NB4 (cell line): Measurements from ENCODE around the gene STARD13.

Experiments
- MYC ChIP-seq: IDR thresholded peaks from 2 replicates; pipeline ENCODE4 v1.6.1; 2011; ENCODE audit warnings: low read depth, low read length
- POLR2A ChIP-seq: IDR thresholded peaks from 2 replicates; pipeline ENCODE4 v1.6.1; 2011; ENCODE audit warnings: mild to moderate bottlenecking; ENCODE audit not compliant: insufficient read length; ENCODE audit errors: extremely low read depth
- TF ChIP-seq, protein P1 (sequence below): IDR thresholded peaks from one replicate; pipeline ENCODE4 v1.5.1; 2012; ENCODE audit warnings: low read depth, low read length
- TF ChIP-seq, protein P2 (sequence below): IDR thresholded peaks from 2 replicates; pipeline ENCODE4 v1.6.1; 2011; ENCODE audit warnings: low read depth, low read length

DNA sequence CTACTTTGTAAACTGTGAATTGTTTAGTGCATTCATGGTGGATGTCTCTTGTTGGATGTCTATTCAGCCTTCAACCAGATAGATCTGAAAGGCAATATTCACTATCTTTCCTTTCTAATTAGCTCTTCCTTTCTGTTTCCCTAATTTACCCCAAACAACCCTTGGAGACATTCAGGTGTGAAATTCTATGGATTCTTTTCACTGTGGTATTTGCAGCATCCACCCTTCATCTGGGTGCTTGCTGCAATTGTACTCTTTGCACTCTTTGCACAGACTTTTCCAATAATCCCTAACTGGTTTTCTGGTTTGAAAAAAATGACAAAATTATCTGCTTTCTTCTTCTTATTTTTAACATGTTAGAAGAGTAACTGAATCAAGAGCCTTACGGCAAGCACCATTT lies 212.8 kb downstream of the STARD13 start:
- TF ChIP-seq POLR2A (no peak), MYC (no peak)
- TF ChIP-seq, protein P1, sequence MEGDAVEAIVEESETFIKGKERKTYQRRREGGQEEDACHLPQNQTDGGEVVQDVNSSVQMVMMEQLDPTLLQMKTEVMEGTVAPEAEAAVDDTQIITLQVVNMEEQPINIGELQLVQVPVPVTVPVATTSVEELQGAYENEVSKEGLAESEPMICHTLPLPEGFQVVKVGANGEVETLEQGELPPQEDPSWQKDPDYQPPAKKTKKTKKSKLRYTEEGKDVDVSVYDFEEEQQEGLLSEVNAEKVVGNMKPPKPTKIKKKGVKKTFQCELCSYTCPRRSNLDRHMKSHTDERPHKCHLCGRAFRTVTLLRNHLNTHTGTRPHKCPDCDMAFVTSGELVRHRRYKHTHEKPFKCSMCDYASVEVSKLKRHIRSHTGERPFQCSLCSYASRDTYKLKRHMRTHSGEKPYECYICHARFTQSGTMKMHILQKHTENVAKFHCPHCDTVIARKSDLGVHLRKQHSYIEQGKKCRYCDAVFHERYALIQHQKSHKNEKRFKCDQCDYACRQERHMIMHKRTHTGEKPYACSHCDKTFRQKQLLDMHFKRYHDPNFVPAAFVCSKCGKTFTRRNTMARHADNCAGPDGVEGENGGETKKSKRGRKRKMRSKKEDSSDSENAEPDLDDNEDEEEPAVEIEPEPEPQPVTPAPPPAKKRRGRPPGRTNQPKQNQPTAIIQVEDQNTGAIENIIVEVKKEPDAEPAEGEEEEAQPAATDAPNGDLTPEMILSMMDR = no peak
- TF ChIP-seq, protein P2, sequence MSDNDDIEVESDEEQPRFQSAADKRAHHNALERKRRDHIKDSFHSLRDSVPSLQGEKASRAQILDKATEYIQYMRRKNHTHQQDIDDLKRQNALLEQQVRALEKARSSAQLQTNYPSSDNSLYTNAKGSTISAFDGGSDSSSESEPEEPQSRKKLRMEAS = no peak
